ACC112 (cell line): Measurements from ENCODE around the gene ALG14.

ENCODE experiments used
- H2AFZ ChIP-seq: fragments of 200-600 bp; sonication (generic); one replicate; pipeline ENCODE4 v1.6.0; 2017; ENCODE audit warnings: antibody characterized with exemption, low read length; ENCODE audit not compliant: unreplicated experiment
- H3K27ac ChIP-seq: fragments of 200-600 bp; sonication (generic); 2 replicates; pipeline ENCODE4 v1.5.1; 2014; ENCODE audit warnings: low read depth, mild to moderate bottlenecking, antibody characterized with exemption, low read length, moderate library complexity
- H3K27me3 ChIP-seq: fragments of 200-600 bp; sonication (generic); 2 replicates; pipeline ENCODE4 v1.6.1; 2014; ENCODE audit warnings: mild to moderate bottlenecking, antibody characterized with exemption, low read length, moderate library complexity, mixed read lengths; ENCODE audit not compliant: insufficient read depth
- H3K36me3 ChIP-seq: fragments of 200-600 bp; sonication (generic); 2 replicates; pipeline ENCODE4 v1.6.1; 2016; ENCODE audit warnings: mild to moderate bottlenecking, antibody characterized with exemption, low read length, moderate library complexity, mixed read lengths; ENCODE audit not compliant: insufficient read depth
- H3K4me1 ChIP-seq: fragments of 200-600 bp; sonication (generic); one replicate; pipeline ENCODE4 v1.6.1; 2016; ENCODE audit warnings: low read length, mixed read lengths; ENCODE audit not compliant: insufficient read depth, unreplicated experiment, control insufficient read depth
- H3K4me3 ChIP-seq: fragments of 200-600 bp; sonication (generic); 2 replicates; pipeline ENCODE4 v1.5.1; 2014; ENCODE audit warnings: mild to moderate bottlenecking, low read depth, low read length
- H3K79me2 ChIP-seq: fragments of 200-600 bp; sonication (generic); one replicate; pipeline ENCODE4 v1.6.0; 2016; ENCODE audit warnings: low read length; ENCODE audit not compliant: control insufficient read depth, unreplicated experiment, insufficient read depth

ALG14 gene

DNA sequence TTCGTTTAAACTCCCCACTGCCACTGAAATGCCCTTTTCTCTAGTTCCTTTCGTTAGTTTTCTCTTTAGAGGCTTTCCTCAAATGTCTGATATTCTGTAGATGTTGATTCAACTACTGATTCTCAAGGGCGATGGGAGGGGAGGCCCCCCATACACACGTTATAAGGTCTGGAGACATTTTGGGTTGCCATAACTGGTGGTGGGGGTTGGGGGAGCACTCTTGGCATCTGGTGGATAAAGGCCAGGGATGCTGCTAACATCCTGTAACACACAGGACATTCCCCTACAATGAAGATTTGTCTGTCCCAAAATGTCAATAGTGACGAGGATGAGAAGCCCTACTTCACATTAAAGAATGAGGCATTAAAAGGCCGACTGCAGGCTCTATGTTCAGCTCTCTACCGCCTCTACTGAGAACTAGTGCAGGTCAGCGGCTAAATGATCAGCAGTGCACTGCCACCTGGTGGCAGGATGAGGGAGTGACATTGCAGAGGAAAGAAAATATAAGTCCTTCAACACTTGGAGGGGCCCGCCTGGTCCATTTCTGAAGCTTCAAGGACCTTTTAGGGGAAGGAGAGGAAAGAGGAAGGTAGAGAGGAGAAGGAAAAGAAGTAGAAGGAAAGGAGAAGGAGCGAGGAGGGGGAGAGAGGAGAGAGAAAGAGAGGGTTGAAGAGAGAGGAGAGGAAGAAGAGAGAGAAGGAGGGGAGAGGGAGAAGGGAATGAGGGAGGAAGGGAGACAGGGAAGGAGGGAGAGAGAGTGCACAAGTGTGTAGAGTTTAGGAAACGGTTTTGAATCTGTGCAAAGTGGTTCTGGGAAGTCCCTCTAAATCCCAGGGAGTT, 29.4 kb downstream of the ALG14 start:
- H3K4me1 ChIP-seq = peaks cover 14% of the 10 kb centered on the region
- no peak overlapping the region for H3K4me3 ChIP-seq
- no peaks in the 10 kb centered on the region for H3K36me3 ChIP-seq
- H3K79me2 ChIP-seq = no peaks in the 10 kb centered on the region
- no peaks in the 10 kb centered on the region for H3K27me3 ChIP-seq
- H2AFZ ChIP-seq = peak overlapping the region; percentile 11
- no peak overlapping the region; the same call in 1 of the 2 replicates for H3K27ac ChIP-seq

DNA sequence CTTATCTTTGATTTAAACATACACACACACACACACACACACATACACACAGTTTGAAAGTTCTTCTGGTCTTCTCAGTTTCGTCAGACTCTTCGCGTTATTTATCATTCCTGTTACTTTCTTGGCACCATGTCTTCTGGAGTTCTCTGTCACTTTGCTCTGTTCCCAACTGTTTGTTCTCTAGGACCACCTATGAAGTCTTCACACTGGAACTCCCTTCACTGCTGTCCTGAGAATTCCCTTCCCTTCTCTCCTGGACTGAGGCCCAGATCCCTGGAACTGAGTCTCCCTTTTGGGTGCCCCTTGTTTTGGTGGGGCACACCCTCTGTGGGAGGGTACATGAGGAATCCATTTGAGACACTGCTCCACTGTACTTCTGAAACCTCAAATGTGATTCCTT, 30.5 kb downstream of the ALG14 start:
- Histone ChIP-seq H3K36me3 (no peaks in the 10 kb centered on the region), H3K79me2 (no peaks in the 10 kb centered on the region), H3K27ac (peak overlapping the region; percentile 9), H3K27me3 (no peaks in the 10 kb centered on the region), H3K4me1 (peaks cover 14% of the 10 kb centered on the region), H3K4me3 (peak overlapping the region; percentile 18), H2AFZ (peak overlapping the region; percentile 6)

DNA sequence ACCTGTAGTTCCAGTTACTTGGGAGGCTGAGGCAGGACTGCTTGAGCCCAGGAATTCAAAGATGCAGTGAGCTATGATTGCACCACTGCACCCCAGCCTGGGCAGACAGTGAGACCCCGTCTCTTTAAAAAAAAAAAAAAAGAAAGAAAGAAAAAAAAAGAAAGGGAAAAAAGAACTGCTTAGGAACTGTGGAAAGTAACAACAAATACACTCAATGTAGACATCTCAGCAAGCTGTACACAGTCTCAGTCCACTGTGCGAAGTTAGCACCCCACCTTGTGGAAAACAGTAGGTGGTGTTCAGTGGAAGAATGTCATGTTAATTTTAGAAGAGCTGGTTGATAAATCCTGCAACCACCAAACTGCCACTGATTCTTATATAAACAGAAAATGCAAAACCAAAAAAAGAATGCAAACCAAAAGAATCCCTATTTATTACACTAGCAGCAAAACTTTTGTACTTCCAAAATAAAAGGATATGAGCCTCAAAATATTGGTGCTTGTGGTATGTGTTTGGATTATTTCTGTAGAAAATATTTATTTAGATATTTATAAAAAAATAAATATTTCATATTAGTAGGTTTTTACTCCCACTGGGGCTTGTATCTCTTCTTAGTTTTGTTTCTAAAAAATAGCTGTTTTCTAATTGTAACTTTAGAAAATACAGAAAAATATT, 31.1 kb downstream of the ALG14 start:
- Histone ChIP-seq H3K27ac (no peak overlapping the region), H3K4me3 (no peak overlapping the region), H2AFZ (no peak overlapping the region), H3K79me2 (no peaks in the 10 kb centered on the region), H3K27me3 (no peaks in the 10 kb centered on the region), H3K36me3 (no peaks in the 10 kb centered on the region), H3K4me1 (peaks cover 14% of the 10 kb centered on the region)

DNA sequence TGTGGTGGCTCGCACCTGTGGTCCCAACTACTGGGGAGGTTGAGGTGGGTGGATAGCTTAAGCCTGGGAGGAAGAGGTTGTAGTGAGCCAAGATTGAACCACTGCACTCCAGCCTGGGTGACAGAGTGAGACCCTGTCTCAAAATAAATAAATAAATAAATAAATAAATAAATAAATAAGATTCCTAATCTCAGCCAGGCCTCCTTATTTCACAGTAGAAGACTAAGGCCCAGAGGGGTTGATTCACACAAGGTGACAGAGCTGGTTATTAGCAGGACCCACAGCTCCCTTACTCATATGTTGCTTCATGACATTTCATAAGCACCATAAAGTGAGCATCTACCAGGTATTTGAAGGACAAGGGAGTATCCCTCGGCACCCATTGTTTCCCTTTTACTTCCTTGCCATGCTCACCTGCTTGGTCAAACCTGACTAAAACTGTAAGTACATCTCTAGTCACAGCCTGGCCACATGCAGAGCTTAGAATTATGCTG, 32.7 kb downstream of the ALG14 start:
- Histone ChIP-seq H3K27me3 (no peaks in the 10 kb centered on the region), H3K4me3 (no peak overlapping the region), H3K27ac (no peak overlapping the region), H2AFZ (no peak overlapping the region), H3K4me1 (peaks cover 17% of the 10 kb centered on the region), H3K79me2 (no peaks in the 10 kb centered on the region), H3K36me3 (no peaks in the 10 kb centered on the region)

DNA sequence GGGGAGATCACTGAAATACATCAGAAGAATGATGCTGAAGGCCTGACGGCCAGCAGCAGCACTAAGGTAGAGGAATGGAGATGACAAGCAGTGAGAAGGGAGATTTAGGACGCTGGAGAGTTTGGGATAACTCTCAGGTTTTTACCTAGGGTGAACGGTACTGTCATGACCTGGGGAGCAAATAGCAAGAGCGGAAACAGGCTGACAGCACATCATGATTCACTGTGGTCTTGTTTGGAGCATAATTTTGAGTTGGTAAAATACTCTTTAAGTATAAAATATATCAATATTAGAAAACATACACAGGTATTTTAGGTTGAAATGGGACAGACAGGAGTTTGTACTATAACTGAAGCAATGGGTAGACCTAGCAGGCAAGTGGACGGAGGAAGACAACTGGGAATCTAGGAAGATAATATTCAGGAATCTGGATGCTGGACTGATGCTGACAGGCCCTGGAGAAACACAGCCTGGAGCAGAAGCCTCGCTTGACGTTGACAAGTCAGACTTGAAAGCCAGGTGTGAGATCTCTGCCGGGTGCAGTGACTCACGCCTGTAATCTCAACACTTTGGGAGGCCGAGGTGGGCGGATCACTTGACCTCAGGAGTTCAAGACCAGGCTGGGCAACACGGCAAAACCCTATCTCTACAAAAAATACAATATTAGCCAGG, 33.3 kb downstream of the ALG14 start:
- Histone ChIP-seq H3K36me3 (no peaks in the 10 kb centered on the region), H2AFZ (no peak overlapping the region), H3K4me3 (no peak overlapping the region), H3K79me2 (no peaks in the 10 kb centered on the region), H3K27ac (no peak overlapping the region), H3K27me3 (no peaks in the 10 kb centered on the region), H3K4me1 (peaks cover 22% of the 10 kb centered on the region)

DNA sequence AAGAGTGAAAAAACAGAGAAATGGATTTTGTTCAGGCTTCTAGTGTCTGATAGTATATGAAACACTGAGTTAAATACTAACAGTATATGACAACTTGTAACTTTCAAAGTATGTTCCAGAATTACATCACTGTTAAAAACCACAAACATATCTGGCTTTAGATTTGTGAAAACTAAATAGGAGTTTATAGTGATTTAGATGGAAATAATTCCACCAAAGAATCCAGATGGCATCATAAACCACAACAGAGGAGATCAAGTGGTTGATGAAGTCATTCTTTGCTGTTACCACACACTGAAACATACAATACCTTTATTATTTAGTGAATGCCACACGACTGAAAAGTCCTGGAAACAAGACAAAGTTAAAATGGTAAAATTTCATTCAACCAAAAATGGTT, 37.2 kb downstream of the ALG14 start:
- no peaks in the 10 kb centered on the region for H3K27me3 ChIP-seq
- H3K4me1 ChIP-seq = peaks cover 8% of the 10 kb centered on the region
- H3K4me3 ChIP-seq = no peak overlapping the region
- H3K79me2 ChIP-seq = no peaks in the 10 kb centered on the region
- H3K36me3 ChIP-seq = no peaks in the 10 kb centered on the region
- no peak overlapping the region for H2AFZ ChIP-seq
- peak overlapping the region; percentile 67 for H3K27ac ChIP-seq

DNA sequence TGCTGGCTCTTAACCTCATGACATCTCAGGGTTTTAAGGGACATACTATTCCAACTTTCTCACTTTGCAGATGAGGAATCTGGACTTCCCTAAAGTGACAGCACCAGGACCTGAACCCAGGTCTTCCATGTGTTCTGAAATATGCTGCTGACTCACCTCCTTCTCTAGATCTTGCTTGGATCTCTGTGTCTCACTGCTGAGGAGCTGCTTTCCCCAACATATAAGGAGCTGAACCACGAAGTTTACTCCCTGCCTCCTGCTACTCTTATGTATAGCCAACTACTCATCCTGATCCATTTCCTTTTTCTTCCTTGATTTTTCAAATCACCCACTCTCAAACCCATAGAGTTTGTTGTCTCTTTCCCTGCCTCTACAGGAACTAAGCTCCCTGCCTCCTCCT, 38.2 kb downstream of the ALG14 start:
- Histone ChIP-seq H3K4me3 (no peak overlapping the region), H2AFZ (no peak overlapping the region), H3K79me2 (no peaks in the 10 kb centered on the region), H3K27me3 (no peaks in the 10 kb centered on the region), H3K4me1 (peaks cover 8% of the 10 kb centered on the region), H3K27ac (peak overlapping the region; percentile 67; the same call in 1 of the 2 replicates), H3K36me3 (peaks cover under 1% of the 10 kb centered on the region; the same call in 1 of the 2 replicates)

DNA sequence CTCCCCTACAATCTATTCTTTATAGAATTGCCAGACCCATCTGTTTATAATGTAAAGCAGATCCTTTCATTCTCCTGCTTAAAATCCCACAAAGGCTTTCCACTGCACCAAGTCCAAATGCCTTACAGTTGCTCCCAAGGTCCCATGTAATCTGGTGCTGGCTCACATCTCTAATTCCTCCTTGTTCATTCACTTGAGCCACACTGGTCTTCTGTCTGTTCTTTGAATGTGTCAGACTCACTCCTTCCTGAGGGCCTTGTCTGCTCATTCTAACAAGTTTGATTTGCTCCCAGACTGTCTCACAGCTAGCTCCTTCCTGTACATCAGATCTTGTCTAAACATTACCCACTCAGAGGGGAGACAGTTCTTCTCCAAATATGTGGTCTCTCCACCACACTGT, 38.9 kb downstream of the ALG14 start:
- H3K36me3 ChIP-seq = peaks cover 7% of the 10 kb centered on the region
- H3K27me3 ChIP-seq = no peaks in the 10 kb centered on the region
- H3K27ac ChIP-seq = no peak overlapping the region
- H3K4me1 ChIP-seq = peaks cover 8% of the 10 kb centered on the region
- no peak overlapping the region for H2AFZ ChIP-seq
- no peak overlapping the region for H3K4me3 ChIP-seq
- no peaks in the 10 kb centered on the region for H3K79me2 ChIP-seq

DNA sequence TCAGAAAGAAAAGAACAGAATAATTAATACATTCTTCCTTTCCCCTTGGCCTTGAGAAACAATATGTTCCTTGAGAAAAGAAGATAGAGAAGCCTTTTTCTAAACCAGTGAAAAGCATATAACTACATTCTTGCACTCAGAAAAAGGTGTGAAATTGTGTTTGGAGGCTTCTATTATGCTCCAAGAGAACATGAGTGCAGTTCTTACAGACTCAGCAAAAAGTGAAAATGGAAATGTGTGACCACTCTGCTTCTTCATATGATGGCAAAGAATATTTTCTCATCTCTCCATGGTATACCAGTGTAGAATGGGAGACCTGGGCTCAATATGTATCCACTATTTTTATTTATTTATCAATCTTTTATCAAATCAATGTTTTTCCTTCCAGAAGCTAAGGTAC, 43.2 kb downstream of the ALG14 start:
- Histone ChIP-seq H3K27ac (no peak overlapping the region), H3K27me3 (no peaks in the 10 kb centered on the region), H3K79me2 (no peaks in the 10 kb centered on the region), H3K4me1 (peaks cover under 1% of the 10 kb centered on the region), H3K36me3 (peaks cover 23% of the 10 kb centered on the region), H3K4me3 (no peak overlapping the region), H2AFZ (no peak overlapping the region)

DNA sequence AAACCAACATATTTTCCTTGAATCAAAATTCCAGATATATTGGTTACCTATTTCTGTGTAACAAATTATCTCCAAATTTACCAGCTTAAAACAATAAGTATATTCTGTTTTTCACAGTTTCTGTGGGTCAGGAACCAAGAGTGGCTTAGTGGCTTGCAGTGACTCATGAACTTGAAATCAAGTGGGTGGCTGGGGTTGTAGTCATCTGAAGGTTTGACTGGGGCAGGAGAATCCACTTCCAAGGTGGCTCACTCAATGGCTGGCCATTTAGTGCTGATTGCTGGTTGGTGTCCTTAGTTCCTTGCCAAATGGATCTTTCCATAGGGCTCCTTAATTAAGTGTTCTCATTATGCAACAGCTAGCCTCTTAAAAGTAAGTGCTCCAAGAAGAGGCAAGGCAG, 43.8 kb downstream of the ALG14 start:
- Histone ChIP-seq H3K27me3 (no peaks in the 10 kb centered on the region), H3K36me3 (peaks cover 23% of the 10 kb centered on the region), H3K27ac (no peak overlapping the region), H3K4me1 (peaks cover 6% of the 10 kb centered on the region), H3K79me2 (no peaks in the 10 kb centered on the region), H2AFZ (no peak overlapping the region), H3K4me3 (no peak overlapping the region)
